ENCODE data around the gene CD46. TPM values are rescaled to one million over a fixed set of nuclear protein-coding genes. Genes with fewer than 3 reads are reported as not detected.

Gene CD46
- total and polyA plus RNA-seq, 10 of the 15 experiments (the other 5 are each of a cell fraction or from before 2014, with no cell fraction given) = 61.1 to 198 (median 81.4) TPM

DNA sequence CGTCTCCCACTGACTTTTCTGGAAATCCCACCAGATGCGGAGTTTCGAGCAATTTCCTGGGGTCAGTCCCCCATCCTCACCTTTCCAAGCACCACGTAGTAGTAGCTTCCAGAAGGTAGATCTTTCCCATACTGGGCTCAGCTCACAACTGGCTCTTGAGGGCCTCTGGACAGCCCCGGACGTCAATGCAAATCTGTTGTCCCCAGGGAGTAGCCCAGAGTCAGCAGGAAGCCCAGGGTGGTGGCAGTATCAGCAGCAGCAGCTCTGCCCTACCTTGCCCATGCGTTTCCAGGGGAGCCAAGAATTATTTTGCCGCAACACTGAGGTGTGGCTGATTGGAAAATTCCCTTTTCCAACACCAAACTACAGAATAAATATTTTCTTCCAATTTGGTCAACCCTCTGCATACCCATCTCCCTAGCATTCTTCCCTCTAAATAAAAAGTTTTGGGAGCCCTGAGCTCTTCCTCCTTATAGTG is 70.3 kb downstream of the CD46 start (continued):
- TF ChIP-seq, protein P1, sequence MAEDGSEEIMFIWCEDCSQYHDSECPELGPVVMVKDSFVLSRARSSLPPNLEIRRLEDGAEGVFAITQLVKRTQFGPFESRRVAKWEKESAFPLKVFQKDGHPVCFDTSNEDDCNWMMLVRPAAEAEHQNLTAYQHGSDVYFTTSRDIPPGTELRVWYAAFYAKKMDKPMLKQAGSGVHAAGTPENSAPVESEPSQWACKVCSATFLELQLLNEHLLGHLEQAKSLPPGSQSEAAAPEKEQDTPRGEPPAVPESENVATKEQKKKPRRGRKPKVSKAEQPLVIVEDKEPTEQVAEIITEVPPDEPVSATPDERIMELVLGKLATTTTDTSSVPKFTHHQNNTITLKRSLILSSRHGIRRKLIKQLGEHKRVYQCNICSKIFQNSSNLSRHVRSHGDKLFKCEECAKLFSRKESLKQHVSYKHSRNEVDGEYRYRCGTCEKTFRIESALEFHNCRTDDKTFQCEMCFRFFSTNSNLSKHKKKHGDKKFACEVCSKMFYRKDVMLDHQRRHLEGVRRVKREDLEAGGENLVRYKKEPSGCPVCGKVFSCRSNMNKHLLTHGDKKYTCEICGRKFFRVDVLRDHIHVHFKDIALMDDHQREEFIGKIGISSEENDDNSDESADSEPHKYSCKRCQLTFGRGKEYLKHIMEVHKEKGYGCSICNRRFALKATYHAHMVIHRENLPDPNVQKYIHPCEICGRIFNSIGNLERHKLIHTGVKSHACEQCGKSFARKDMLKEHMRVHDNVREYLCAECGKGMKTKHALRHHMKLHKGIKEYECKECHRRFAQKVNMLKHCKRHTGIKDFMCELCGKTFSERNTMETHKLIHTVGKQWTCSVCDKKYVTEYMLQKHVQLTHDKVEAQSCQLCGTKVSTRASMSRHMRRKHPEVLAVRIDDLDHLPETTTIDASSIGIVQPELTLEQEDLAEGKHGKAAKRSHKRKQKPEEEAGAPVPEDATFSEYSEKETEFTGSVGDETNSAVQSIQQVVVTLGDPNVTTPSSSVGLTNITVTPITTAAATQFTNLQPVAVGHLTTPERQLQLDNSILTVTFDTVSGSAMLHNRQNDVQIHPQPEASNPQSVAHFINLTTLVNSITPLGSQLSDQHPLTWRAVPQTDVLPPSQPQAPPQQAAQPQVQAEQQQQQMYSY (CRISPR knock-in tag; IDR thresholded peaks at IDR 0.05) = no peak
- TF ChIP-seq HDAC6 (IDR thresholded peaks at IDR 0.05; ENCODE audit: unreplicated experiment) (no peak), NFYA (IDR thresholded peaks at IDR 0.05; ENCODE audit: borderline replicate concordance, low read depth, low read length) (no peak), YY1 (IDR thresholded peaks at IDR 0.05; ENCODE audit: low read depth, low read length) (no peak), NFYB (IDR thresholded peaks at IDR 0.05; ENCODE audit: insufficient read depth, low read depth, low read length) (0 out of 2 replicates have a peak, but pooled peaks have one; percentile 16), RAD51 (IDR thresholded peaks at IDR 0.05) (no peak), MYB (IDR thresholded peaks at IDR 0.05; ENCODE audit: borderline replicate concordance, low read depth, low read length) (no peak; the same call in 1 of the 2 replicates), JUNB (IDR thresholded peaks at IDR 0.05) (no peak), JUND (IDR thresholded peaks at IDR 0.05; ENCODE audit: low read depth, low read length) (no peak), TCF3 (IDR thresholded peaks at IDR 0.05; ENCODE audit: borderline replicate concordance, insufficient read depth, low read depth, low read length) (no peak), LARP7 (IDR thresholded peaks at IDR 0.05) (no peak), ATF7 (IDR thresholded peaks at IDR 0.05; ENCODE audit: low read depth) (0 out of 2 replicates have a peak, but pooled peaks have one; percentile 19), SUZ12 (IDR thresholded peaks at IDR 0.05; ENCODE audit: unreplicated experiment) (no peak), IKZF1 (conservative IDR thresholded peaks at IDR 0.05) (peak; percentile 75), SPI1 (IDR thresholded peaks at IDR 0.05; ENCODE audit: borderline replicate concordance, insufficient read depth, low read depth, low read length) (no peak), ESRRA (IDR thresholded peaks at IDR 0.05; ENCODE audit: low read length) (no peak), RELA (IDR thresholded peaks at IDR 0.05; ENCODE audit: borderline replicate concordance, partially characterized antibody) (peak; percentile 9), ZNF24 (IDR thresholded peaks at IDR 0.05) (no peak), BACH1 (IDR thresholded peaks at IDR 0.05; ENCODE audit: borderline replicate concordance) (peak; percentile 2; the same call in 1 of the 2 replicates), ZNF274 (IDR thresholded peaks at IDR 0.05; ENCODE audit: insufficient read depth, insufficient read length) (no peak), ZNF217 (IDR thresholded peaks at IDR 0.05) (no peak), ZSCAN29 (IDR thresholded peaks at IDR 0.05) (no peak)
- TF ChIP-seq, protein P2, sequence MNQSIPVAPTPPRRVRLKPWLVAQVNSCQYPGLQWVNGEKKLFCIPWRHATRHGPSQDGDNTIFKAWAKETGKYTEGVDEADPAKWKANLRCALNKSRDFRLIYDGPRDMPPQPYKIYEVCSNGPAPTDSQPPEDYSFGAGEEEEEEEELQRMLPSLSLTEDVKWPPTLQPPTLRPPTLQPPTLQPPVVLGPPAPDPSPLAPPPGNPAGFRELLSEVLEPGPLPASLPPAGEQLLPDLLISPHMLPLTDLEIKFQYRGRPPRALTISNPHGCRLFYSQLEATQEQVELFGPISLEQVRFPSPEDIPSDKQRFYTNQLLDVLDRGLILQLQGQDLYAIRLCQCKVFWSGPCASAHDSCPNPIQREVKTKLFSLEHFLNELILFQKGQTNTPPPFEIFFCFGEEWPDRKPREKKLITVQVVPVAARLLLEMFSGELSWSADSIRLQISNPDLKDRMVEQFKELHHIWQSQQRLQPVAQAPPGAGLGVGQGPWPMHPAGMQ (IDR thresholded peaks at IDR 0.05; ENCODE audit: borderline replicate concordance) = no peak
- TF ChIP-seq, protein P3, sequence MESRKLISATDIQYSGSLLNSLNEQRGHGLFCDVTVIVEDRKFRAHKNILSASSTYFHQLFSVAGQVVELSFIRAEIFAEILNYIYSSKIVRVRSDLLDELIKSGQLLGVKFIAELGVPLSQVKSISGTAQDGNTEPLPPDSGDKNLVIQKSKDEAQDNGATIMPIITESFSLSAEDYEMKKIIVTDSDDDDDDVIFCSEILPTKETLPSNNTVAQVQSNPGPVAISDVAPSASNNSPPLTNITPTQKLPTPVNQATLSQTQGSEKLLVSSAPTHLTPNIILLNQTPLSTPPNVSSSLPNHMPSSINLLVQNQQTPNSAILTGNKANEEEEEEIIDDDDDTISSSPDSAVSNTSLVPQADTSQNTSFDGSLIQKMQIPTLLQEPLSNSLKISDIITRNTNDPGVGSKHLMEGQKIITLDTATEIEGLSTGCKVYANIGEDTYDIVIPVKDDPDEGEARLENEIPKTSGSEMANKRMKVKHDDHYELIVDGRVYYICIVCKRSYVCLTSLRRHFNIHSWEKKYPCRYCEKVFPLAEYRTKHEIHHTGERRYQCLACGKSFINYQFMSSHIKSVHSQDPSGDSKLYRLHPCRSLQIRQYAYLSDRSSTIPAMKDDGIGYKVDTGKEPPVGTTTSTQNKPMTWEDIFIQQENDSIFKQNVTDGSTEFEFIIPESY (IDR thresholded peaks at IDR 0.05) = no peak
